Activated naive CD8-positive, alpha-beta T cell treated with anti-CD3 and anti-CD28 coated beads, Interleukin-2, amount 50 U/mL, for 24 hours (primary cell): ENCODE data around the gene SEMA3A.

Source experiments
- ATAC-seq: fragments of 150-1000 bp; cut with Tn5 transposase; one replicate; pipeline ENCODE4 v1.10.0; 2021
- DNase-seq: peaks from one replicate; pipeline ENCODE4 v3.0.0; 2021
- H3K27ac Mint-ChIP-seq: one replicate; pipeline ENCODE4 v1.8.0; 2021; ENCODE audit warnings: mild to moderate bottlenecking, mixed read lengths
- H3K27me3 Mint-ChIP-seq: one replicate; pipeline ENCODE4 v1.8.0; 2021; ENCODE audit warnings: mixed read lengths
- H3K36me3 Mint-ChIP-seq: one replicate; pipeline ENCODE4 v1.8.0; 2021; ENCODE audit warnings: low read depth, mixed read lengths
- H3K4me1 Mint-ChIP-seq: one replicate; pipeline ENCODE4 v1.8.0; 2021; ENCODE audit warnings: mixed read lengths
- H3K4me3 Mint-ChIP-seq: one replicate; pipeline ENCODE4 v1.8.0; 2021; ENCODE audit warnings: mild to moderate bottlenecking, moderate library complexity, mixed read lengths
- H3K9me3 Mint-ChIP-seq: one replicate; pipeline ENCODE4 v1.8.0; 2021; ENCODE audit warnings: mixed read lengths

The SEMA3A gene

DNA sequence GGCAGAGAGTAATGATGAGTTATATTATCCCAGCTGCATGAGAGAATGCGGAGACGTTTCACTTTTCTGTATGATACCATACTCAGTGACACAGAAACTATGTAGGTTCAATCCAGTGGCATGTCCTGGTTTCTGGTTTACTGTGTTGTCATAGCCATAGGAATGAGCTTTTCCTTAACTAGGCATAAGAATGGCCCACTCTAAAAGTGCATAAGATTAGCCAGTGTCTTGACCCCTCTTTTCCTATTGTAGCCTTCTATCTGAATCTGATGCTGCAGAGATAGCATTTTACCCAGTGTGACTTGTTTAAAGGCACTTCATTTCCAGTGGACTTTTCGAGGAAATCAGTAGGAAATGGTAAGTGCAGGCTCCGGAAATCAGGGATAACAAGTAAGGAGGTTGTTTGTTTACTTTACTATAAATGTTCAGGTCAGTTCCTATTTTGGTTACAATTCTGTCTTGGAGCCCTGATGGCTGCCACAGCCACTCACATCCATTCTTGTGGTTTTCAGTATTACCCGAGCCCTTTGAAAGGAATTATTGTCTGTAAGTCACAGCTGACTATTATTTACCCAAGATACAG, 70.5 kb downstream of the SEMA3A start:
- Mint-ChIP-seq H3K9me3 (no peaks in the 10 kb centered on the region), H3K27me3 (no peaks in the 10 kb centered on the region), H3K4me1 (no peaks in the 10 kb centered on the region), H3K4me3 (no peak overlapping the region), H3K27ac (no peak overlapping the region), H3K36me3 (no peaks in the 10 kb centered on the region)
- DNase-seq (no peak), ATAC-seq (no peak)

DNA sequence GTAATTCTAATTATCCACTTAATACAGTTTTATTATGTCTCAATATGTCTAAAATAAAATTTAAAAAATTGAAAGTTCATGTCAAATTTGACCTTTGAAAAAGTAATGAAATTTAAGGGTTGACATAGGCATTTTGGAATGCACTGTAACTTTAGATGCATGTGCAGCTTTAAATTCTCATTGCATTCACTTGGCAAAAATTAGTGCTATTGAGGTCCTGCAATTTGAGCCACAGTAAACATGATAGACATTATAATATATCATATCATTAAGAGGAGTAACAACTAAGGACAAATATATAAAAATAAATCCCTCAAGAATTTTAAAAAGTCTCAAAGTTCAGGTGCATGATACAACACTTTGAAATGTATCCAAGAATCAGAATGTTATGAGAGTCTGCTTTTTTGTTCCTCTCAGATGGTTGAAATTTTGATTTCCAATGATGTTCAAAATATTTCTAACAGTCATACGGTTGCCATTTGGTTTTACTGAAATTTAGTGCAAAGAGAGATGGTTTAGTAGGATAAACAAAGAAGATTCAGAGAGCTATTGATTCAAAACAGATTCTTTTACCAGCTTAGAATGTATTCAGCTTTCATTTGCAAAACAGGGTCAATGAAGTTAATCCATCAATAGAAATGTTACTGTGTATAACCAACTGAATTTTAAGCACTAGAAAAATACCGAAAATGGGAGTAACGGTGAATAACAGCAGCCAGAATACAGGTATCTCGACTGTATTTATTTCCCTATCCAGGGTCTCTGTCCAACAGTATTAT, 71.8 kb downstream of the SEMA3A start:
- Mint-ChIP-seq H3K27me3 (no peaks in the 10 kb centered on the region), H3K27ac (no peak overlapping the region), H3K9me3 (no peaks in the 10 kb centered on the region), H3K36me3 (no peaks in the 10 kb centered on the region), H3K4me3 (no peak overlapping the region), H3K4me1 (no peaks in the 10 kb centered on the region)
- DNase-seq = no peak
- ATAC-seq = no peak

DNA sequence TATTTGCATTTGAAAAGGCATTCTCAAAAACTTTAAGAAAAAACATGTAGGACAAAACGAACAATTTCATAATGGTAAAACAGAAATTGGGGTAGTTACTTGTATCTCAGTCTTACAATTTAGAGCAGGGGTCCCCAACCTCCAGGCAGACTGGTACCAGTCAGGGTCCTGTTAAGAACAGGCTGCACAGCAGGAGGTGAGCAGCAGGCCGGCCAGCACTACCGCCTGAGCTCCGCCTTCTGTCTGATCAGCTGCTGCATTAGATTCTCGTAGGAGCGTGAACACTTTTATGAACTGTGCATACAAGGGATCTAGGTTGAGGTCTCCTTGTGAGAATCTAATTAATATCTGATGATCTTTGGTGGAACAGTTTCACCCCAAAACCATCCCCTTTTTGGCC, 77.3 kb downstream of the SEMA3A start:
- ATAC-seq (no peak), DNase-seq (no peak)
- Mint-ChIP-seq H3K27me3 (no peaks in the 10 kb centered on the region), H3K9me3 (no peaks in the 10 kb centered on the region), H3K36me3 (no peaks in the 10 kb centered on the region), H3K27ac (no peak overlapping the region), H3K4me1 (no peaks in the 10 kb centered on the region), H3K4me3 (no peak overlapping the region)

DNA sequence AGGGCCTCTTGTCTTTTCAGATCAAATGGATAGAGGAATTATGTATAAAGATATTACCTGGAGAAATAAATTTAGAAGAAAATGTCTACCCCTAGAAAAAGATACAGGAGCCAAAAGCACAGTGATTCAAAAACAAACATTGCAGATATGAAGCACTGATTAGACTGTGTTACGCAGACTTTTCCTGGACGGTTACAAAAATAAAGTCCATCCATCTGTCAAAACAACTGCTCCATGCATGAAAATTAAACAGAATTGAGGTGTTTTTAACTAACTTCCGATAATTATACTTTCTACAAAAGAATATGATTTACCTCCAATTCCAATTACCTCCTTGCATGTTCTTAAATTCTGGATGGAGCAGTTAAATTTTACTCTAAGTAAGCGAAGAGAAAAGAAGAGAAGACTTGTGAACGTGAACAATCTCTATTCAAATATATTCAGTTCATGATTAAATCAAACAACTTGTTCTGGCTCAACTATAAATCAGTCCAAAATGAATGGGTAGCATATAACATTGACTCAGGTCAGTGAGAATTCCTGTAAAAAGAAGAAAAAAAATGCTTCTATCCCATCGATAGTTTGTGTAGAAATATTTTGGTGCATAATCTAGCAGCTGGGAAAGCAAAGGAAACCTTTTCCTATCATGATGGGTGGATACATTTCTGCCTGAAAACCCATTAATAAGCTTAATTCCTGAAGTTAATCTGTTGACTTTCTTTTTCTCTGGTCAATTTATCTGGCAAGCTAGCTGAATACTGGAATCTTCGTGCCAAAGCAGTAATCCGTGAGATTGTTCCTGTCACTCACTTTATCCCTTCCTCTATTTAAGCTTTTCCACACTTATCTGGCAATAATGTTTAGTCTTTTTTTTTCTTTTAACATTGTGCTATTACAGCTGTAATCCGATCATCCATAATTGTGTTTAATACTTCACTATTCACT, 80.4 kb downstream of the SEMA3A start:
- H3K4me1 Mint-ChIP-seq = no peaks in the 10 kb centered on the region
- ATAC-seq (no peak), DNase-seq (no peak)
- no peaks in the 10 kb centered on the region for H3K36me3 Mint-ChIP-seq
- H3K4me3 Mint-ChIP-seq = no peak overlapping the region
- H3K27me3 Mint-ChIP-seq = no peaks in the 10 kb centered on the region
- H3K9me3 Mint-ChIP-seq = no peaks in the 10 kb centered on the region
- no peak overlapping the region for H3K27ac Mint-ChIP-seq

DNA sequence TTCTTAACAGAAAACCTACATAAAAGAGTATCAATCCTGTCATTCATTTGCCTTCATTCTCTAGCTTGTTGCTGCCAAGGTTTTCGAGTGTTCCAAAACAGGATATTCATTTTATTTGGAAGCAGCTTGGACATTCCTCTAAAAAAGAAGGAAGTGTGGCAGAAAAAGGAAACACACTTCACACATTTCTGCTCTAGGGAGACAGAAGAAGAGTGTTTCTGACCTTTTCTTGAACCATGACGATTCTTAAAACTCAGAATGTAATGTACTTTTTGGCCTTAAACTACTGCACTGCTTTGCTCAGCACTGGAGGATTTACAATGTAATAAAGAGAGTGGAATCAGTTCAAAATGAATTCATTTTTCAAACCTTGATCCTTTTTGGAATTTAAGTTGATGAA, 81.3 kb downstream of the SEMA3A start:
- Mint-ChIP-seq H3K36me3 (no peaks in the 10 kb centered on the region), H3K27ac (no peak overlapping the region), H3K4me1 (no peaks in the 10 kb centered on the region), H3K9me3 (no peaks in the 10 kb centered on the region), H3K27me3 (no peaks in the 10 kb centered on the region), H3K4me3 (no peak overlapping the region)
- DNase-seq (no peak), ATAC-seq (no peak)

DNA sequence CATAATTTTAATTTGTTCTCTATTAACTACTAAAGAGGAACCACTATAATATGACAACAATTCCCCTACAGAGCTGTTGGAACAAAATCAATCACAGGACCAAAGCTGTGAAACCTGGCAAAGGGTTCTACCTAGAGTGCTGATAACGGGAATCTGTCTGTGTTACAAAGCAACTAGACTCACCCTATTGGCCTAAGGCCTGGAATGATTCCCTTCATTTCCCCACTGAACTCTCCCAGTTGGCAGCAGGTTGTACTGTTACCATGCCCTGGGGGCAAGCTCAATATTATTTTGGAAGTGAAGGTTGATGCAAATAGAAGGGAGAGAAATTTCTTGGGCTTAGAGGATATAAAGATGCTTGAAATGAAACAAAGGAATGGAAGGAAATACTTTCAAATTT, 81.8 kb downstream of the SEMA3A start:
- Mint-ChIP-seq H3K27me3 (no peaks in the 10 kb centered on the region), H3K36me3 (no peaks in the 10 kb centered on the region), H3K9me3 (no peaks in the 10 kb centered on the region), H3K4me3 (no peak overlapping the region), H3K4me1 (no peaks in the 10 kb centered on the region), H3K27ac (no peak overlapping the region)
- DNase-seq (no peak), ATAC-seq (no peak)

DNA sequence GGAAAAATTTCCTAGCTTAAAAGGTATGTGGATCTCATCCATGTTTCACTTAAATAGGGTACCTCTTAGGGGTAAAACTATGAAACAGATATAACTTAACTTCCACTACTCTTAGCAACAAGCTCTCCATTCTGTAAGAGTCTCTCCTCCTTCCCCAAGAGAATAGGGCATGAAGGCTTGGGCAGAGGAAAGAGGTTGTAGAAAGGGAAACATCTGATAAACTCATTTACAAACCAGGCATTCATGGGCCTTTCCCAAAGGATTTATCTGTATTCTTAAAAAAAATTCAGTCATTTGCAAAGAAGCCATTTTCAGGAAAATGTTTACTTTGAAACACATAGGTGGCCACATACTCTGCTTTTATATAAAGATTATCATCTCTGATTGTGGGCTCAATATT, 82.7 kb downstream of the SEMA3A start:
- ATAC-seq (no peak), DNase-seq (no peak)
- Mint-ChIP-seq H3K9me3 (no peaks in the 10 kb centered on the region), H3K36me3 (no peaks in the 10 kb centered on the region), H3K4me1 (no peaks in the 10 kb centered on the region), H3K27ac (no peak overlapping the region), H3K27me3 (no peaks in the 10 kb centered on the region), H3K4me3 (no peak overlapping the region)

DNA sequence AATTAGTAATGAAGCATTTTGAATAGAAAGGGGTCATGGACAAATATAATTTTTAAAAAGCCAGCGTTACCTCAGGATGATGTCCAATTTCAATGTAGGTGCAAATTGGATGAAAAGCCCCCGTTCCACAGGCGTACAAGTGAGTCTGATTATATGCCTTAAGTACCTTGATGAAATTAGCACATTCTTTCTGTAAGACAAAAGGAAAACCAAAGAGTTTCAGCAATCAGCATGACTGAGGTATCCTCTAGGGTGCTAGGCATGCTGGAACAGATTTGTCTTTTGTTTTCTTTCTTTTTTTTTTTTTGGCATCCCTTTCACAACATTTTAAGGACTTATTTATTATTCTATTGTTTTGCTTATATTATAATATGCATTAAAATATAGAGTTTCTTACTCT, 84.2 kb downstream of the SEMA3A start:
- Mint-ChIP-seq H3K36me3 (no peaks in the 10 kb centered on the region), H3K9me3 (no peaks in the 10 kb centered on the region), H3K27ac (no peak overlapping the region), H3K27me3 (no peaks in the 10 kb centered on the region), H3K4me3 (no peak overlapping the region), H3K4me1 (no peaks in the 10 kb centered on the region)
- no peak for ATAC-seq
- no peak for DNase-seq

DNA sequence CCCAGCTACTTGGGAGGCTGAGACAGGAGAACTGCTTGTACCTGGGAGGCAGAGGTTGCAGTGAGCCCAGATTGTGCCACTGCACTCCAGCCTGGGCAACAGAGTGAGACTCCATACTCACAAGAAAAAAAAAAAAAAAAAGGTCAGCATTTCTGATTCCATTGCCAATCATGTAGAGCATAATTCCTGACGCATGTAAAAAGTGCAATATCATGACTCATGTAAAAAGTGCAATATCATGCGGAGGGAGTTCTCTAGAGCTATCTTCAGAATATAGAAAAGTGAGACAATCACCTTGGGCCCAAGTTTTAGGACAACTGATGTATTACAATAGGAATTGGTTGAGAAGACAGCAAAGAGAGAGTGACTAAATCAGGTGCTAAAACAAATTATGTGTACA, 85.8 kb downstream of the SEMA3A start:
- Mint-ChIP-seq H3K9me3 (no peaks in the 10 kb centered on the region), H3K27ac (no peak overlapping the region), H3K36me3 (no peaks in the 10 kb centered on the region), H3K4me1 (no peaks in the 10 kb centered on the region), H3K27me3 (no peaks in the 10 kb centered on the region), H3K4me3 (no peak overlapping the region)
- DNase-seq (no peak), ATAC-seq (no peak)

DNA sequence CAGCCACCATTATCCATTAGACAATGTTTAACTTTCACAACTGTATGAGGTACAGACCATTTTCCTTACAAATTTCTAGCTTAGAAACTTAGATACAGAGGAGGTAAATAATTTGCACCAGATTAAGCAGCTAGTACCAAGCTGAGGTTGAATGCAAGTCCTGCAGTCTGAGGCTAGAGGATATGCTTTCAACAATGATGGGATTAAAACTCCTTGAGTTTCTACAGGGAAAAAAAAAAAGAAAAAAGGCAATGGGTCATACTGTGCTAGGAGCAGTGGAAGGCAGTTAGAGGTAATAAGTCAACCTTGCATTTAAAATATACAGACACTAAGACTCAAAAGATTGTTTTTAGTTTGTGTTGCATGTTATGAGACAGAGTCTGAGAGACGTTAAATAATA, 86.5 kb downstream of the SEMA3A start:
- Mint-ChIP-seq H3K27ac (no peak overlapping the region), H3K4me3 (no peak overlapping the region), H3K36me3 (no peaks in the 10 kb centered on the region), H3K4me1 (no peaks in the 10 kb centered on the region), H3K9me3 (no peaks in the 10 kb centered on the region), H3K27me3 (no peaks in the 10 kb centered on the region)
- ATAC-seq = no peak
- no peak for DNase-seq

DNA sequence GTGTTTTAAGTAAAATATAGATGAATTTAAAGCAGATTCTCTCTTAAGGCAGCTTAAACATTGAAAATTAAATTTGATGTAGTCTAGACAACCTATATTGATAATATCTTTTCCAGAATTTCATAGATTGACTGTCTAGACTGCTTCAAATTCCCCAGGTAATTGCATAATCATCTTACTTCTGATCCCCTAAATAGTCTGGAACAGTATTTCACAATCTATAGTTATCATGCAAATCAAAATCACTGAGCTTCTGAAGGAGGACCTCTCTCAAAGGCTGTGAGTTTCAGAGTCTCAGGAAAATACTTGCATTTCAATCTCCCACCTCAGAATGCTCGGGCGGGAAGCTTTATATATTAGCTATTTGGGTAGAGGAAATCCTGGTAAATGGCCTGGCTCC, 87.3 kb downstream of the SEMA3A start:
- Mint-ChIP-seq H3K36me3 (no peaks in the 10 kb centered on the region), H3K4me1 (no peaks in the 10 kb centered on the region), H3K4me3 (no peak overlapping the region), H3K27ac (no peak overlapping the region), H3K9me3 (no peaks in the 10 kb centered on the region), H3K27me3 (no peaks in the 10 kb centered on the region)
- DNase-seq (no peak), ATAC-seq (no peak)

DNA sequence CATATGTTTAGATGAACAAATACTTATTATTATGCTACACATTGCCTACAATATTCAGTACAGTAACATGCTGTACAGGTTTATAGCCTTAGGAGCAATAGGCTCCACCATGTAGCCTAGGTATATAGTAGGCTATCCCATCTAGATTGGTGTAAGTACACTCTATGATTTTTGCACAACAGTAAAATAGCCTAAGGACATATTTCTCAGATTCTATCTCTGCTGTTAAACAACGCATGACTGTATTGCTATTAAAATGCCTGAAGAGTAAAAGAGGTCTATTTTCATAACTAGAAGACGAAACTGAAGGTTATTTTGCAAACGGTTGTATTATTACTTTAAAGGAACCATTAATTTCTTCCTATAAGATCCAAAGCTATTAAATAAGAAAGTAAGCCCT, 88.3 kb downstream of the SEMA3A start:
- no peaks in the 10 kb centered on the region for H3K4me1 Mint-ChIP-seq

DNA sequence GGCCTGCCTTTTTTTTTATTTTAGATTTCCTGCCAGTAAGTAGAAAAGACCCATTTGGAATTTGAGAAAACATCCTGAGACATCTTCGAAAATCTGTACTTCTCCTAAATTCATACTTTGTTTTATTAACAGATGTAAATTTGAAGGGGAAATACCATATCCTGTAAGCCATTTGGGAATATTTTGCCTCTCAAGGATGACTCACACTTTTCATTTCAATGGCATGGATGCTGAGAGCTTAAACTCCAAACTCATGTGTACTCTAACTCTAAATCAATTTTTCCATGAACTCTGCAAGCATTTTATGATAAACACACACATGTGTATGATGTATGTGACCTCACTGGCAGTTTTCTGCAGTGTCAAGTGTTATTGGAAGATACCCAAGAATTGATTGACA, 89.0 kb downstream of the SEMA3A start:
- Mint-ChIP-seq H3K4me1 (no peaks in the 10 kb centered on the region), H3K4me3 (no peak overlapping the region), H3K27me3 (no peaks in the 10 kb centered on the region), H3K9me3 (no peaks in the 10 kb centered on the region), H3K36me3 (no peaks in the 10 kb centered on the region), H3K27ac (no peak overlapping the region)
- no peak for DNase-seq
- no peak for ATAC-seq

More for the DNA sequence above, 88.3 kb downstream of the SEMA3A start:
- DNase-seq (no peak), ATAC-seq (no peak)
- H3K9me3 Mint-ChIP-seq = no peaks in the 10 kb centered on the region
- no peak overlapping the region for H3K4me3 Mint-ChIP-seq
- no peak overlapping the region for H3K27ac Mint-ChIP-seq
- H3K27me3 Mint-ChIP-seq = no peaks in the 10 kb centered on the region
- no peaks in the 10 kb centered on the region for H3K36me3 Mint-ChIP-seq

DNA sequence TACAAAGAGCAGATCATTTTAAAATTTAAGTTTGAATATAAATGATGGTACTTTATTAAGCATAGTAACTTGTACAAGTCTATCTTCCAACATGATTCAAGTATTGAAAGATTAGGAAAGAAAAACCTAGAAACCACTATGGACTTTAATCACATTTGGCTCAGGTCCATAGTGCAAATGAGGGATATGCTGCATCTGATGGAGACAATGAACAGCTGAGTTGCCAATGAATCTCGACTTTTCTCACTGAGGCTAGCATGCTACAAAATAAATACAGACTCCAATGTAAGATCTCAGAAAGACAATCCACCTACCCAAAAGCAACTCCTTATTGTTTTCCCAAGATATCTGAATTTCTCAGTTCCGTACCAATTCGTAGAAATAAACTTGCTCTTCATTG, 89.8 kb downstream of the SEMA3A start:
- no peaks in the 10 kb centered on the region for H3K27me3 Mint-ChIP-seq
- no peak overlapping the region for H3K4me3 Mint-ChIP-seq

DNA sequence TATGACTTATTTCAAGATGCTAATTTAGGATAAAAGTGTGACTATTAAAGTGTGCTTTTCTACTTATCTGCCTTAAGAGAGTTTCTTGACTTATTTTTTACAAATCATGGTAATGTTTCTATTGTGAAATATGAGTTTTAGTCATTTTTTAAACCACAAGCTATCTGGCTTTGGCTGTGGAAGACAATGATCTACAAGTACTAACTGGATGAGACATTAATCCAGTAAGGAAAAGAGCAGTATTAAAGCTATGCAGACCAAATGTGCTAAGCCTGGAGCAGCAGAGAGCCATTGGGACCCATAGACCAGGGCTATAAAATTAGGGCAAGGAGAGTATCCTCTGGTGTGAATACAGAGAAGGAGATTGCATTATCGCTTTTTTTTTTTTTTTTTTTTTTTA, 92.4 kb downstream of the SEMA3A start:
- Mint-ChIP-seq H3K4me1 (no peaks in the 10 kb centered on the region), H3K4me3 (no peak overlapping the region), H3K27ac (no peak overlapping the region), H3K27me3 (no peaks in the 10 kb centered on the region), H3K36me3 (no peaks in the 10 kb centered on the region), H3K9me3 (no peaks in the 10 kb centered on the region)
- ATAC-seq = no peak
- no peak for DNase-seq

More for the DNA sequence above, 89.8 kb downstream of the SEMA3A start:
- DNase-seq (no peak), ATAC-seq (no peak)
- no peaks in the 10 kb centered on the region for H3K36me3 Mint-ChIP-seq
- no peaks in the 10 kb centered on the region for H3K4me1 Mint-ChIP-seq
- H3K27ac Mint-ChIP-seq = no peak overlapping the region
- no peaks in the 10 kb centered on the region for H3K9me3 Mint-ChIP-seq
